OCI-LY7 (cell line): ENCODE data around the gene KDM8. TPM values are rescaled to one million over a fixed set of nuclear protein-coding genes. Genes with fewer than 3 reads are reported as not detected.

Source experiments
- BruUV-seq: library from RNA; stranded (reverse); fragments of 400-500 nt; replicated peaks from 2 replicates; lab custom pipeline; 2021; lab: Mats Ljungman, UMichigan
- CTCF ChIA-PET: fragments of 300-600 bp; sonication (Branson Sonifier 250); formaldehyde crosslinking; loops from one replicate; lab custom pipeline; 2022; ENCODE audit warnings: antibody characterized with exemption; ENCODE audit not compliant: unreplicated experiment; lab: Charles Lee
- POLR2A ChIA-PET: fragments of 300-600 bp; sonication (Branson Sonifier 250); formaldehyde crosslinking; loops from one replicate; lab custom pipeline; 2022; ENCODE audit warnings: antibody characterized with exemption; lab: Charles Lee
- DNase-seq: peaks from one replicate; pipeline ENCODE4 v3.0.0-alpha.2; 2015; ENCODE audit warnings: low spot score
- H2AFZ ChIP-seq: fragments of 200-600 bp; sonication (generic), shearing (Covaris generic); 2 replicates; pipeline ENCODE4 v1.6.1; 2014; ENCODE audit warnings: mild to moderate bottlenecking, antibody characterized with exemption, low read length, moderate library complexity
- H3K27ac ChIP-seq: fragments of 200-600 bp; sonication (generic); 2 replicates; pipeline ENCODE4 v1.5.1; 2014; ENCODE audit warnings: mixed run types, low read depth, mild to moderate bottlenecking, moderate library complexity, low read length, inconsistent platforms; ENCODE audit not compliant: poor library complexity, severe bottlenecking
- H3K36me3 ChIP-seq: fragments of 200-600 bp; sonication (generic); 2 replicates; pipeline ENCODE4 v1.6.1; 2014; ENCODE audit warnings: mild to moderate bottlenecking, antibody characterized with exemption, low read length, moderate library complexity, mixed read lengths; ENCODE audit not compliant: insufficient read depth
- H3K4me1 ChIP-seq: fragments of 200-600 bp; sonication (generic); 2 replicates; pipeline ENCODE4 v1.5.1; 2014; ENCODE audit warnings: mild to moderate bottlenecking, low read length; ENCODE audit not compliant: insufficient read depth, poor library complexity, severe bottlenecking
- H3K4me2 ChIP-seq: fragments of 200-600 bp; sonication (generic); 2 replicates; pipeline ENCODE4 v1.6.1; 2014; ENCODE audit warnings: mild to moderate bottlenecking, low read length
- H3K4me3 ChIP-seq: fragments of 200-600 bp; sonication (generic); 2 replicates; pipeline ENCODE4 v1.5.1; 2014; ENCODE audit warnings: mild to moderate bottlenecking, low read depth, low read length; ENCODE audit not compliant: poor library complexity, severe bottlenecking
- H3K79me2 ChIP-seq: fragments of 200-600 bp; sonication (generic); 2 replicates; pipeline ENCODE4 v1.6.1; 2016; ENCODE audit warnings: low read depth, mild to moderate bottlenecking, low read length, moderate library complexity, mixed read lengths; ENCODE audit not compliant: insufficient read depth
- H3K9me2 ChIP-seq: fragments of 200-600 bp; sonication (generic); 2 replicates; pipeline ENCODE4 v1.6.1; 2016; ENCODE audit warnings: mild to moderate bottlenecking, low read length, mixed read lengths; ENCODE audit not compliant: insufficient read depth
- H3K9me3 ChIP-seq: fragments of 200-600 bp; sonication (generic); 2 replicates; pipeline ENCODE4 v1.6.1; 2014; ENCODE audit warnings: mild to moderate bottlenecking, mixed run types, low read length, mixed read lengths
- H4K20me1 ChIP-seq: fragments of 200-600 bp; sonication (generic); 2 replicates; pipeline ENCODE4 v1.6.1; 2014; ENCODE audit warnings: mild to moderate bottlenecking, antibody characterized with exemption, low read length, moderate library complexity, mixed read lengths; ENCODE audit not compliant: insufficient read depth
- CTCF ChIP-seq: fragments of 200-600 bp; sonication (generic); conservative IDR thresholded peaks from 2 replicates; pipeline ENCODE4 v1.5.1; 2014; ENCODE audit warnings: mild to moderate bottlenecking, antibody characterized with exemption, low read length, moderate library complexity, mixed read lengths
- EZH2phosphoT487 ChIP-seq: fragments of 200-600 bp; sonication (generic); IDR thresholded peaks from 2 replicates; pipeline ENCODE4 v1.6.1; 2018; ENCODE audit warnings: low read depth, borderline replicate concordance, mild to moderate bottlenecking, mixed run types, antibody characterized with exemption, low read length, moderate library complexity, mixed read lengths
- intact Hi-C: fragments of 100-400 bp; cut with micrococcal nuclease; formaldehyde crosslinking; loops from one replicate; pipeline ENCODE4 v1.10.0; 2022; ENCODE audit not compliant: unreplicated experiment
- total RNA-seq, 2 experiments: library from RNA; depleted of rRNA in 1 of 2; stranded (reverse); fragments of >200 nt in 1 of 2; shearing (Covaris generic) in 1 of 2; gene quantifications; 2 replicates each; pipeline ENCODE4 v1.2.3, GENCODE V29; 2014 to 2022

KDM8 gene
- total RNA-seq, 2 experiments from 2014 or later = 14.2 to 14.5 TPM

GRCh38 chr16:27193300-27193990 is 9.9 kb upstream of the KDM8 start:
- Histone ChIP-seq H3K4me2 (no peak overlapping the region), H3K9me2 (no peaks in the 10 kb centered on the region), H3K9me3 (no peaks in the 10 kb centered on the region), H2AFZ (no peak overlapping the region), H3K4me3 (no peak overlapping the region), H3K27ac (no peak overlapping the region), H3K79me2 (no peaks in the 10 kb centered on the region), H4K20me1 (no peaks in the 10 kb centered on the region), H3K36me3 (no peaks in the 10 kb centered on the region), H3K4me1 (peaks cover 12% of the 10 kb centered on the region)
- POLR2A ChIA-PET = interaction anchor here (1.3 to 1.5 kb wide), 2 partner anchors 10 to 11 kb away, joined by 3 to 6 read pairs; partner anchors contain the start of gene KDM8
- DNase-seq = no peak
- BruUV-seq = no TSS peak
- TF ChIP-seq EZH2phosphoT487 (no peak), CTCF (no peak)
- intact Hi-C loops = no loop called here
- CTCF ChIA-PET = interaction anchor here (0.5 to 1.2 kb wide), 2 partner anchors 14 to 24 kb away, joined by 4 to 6 read pairs; no protein-coding TSS in a partner anchor

GRCh38 chr16:27195076-27195741 is 8.1 kb upstream of the KDM8 start:
- no peak for TF ChIP-seq EZH2phosphoT487
- no peak for TF ChIP-seq CTCF
- no peaks in the 10 kb centered on the region for H3K79me2 ChIP-seq
- no peak overlapping the region for H3K4me2 ChIP-seq
- H3K9me3 ChIP-seq = no peaks in the 10 kb centered on the region
- ChIA-PET CTCF (no interaction called here), POLR2A (no interaction called here)
- H4K20me1 ChIP-seq = no peaks in the 10 kb centered on the region
- no peaks in the 10 kb centered on the region for H3K36me3 ChIP-seq
- no peaks in the 10 kb centered on the region for H3K9me2 ChIP-seq
- no peak overlapping the region for H3K4me3 ChIP-seq
- intact Hi-C loops = no loop called here
- no peak overlapping the region for H2AFZ ChIP-seq
- no TSS peak for BruUV-seq
- H3K27ac ChIP-seq = no peak overlapping the region
- DNase-seq = no peak
- H3K4me1 ChIP-seq = peaks cover 18% of the 10 kb centered on the region
